Fibroblast of mammary gland (primary cell): ENCODE results near the gene ZFP62.

Source experiments
- DNase-seq: peaks from one replicate; pipeline ENCODE4 v3.0.0-alpha.2; 2010; ENCODE audit warnings: low read depth
- H3K4me3 ChIP-seq: 2 replicates; pipeline ENCODE4 v1.5.1; 2011; ENCODE audit warnings: low read depth, mild to moderate bottlenecking, low read length, moderate library complexity; ENCODE audit not compliant: control insufficient read depth
- TF ChIP-seq, protein P1 (sequence below): conservative IDR thresholded peaks from 2 replicates; pipeline ENCODE4 v1.5.1; 2011; ENCODE audit warnings: low read depth, low read length, inconsistent platforms; ENCODE audit not compliant: control insufficient read depth, insufficient read depth

Gene ZFP62

DNA sequence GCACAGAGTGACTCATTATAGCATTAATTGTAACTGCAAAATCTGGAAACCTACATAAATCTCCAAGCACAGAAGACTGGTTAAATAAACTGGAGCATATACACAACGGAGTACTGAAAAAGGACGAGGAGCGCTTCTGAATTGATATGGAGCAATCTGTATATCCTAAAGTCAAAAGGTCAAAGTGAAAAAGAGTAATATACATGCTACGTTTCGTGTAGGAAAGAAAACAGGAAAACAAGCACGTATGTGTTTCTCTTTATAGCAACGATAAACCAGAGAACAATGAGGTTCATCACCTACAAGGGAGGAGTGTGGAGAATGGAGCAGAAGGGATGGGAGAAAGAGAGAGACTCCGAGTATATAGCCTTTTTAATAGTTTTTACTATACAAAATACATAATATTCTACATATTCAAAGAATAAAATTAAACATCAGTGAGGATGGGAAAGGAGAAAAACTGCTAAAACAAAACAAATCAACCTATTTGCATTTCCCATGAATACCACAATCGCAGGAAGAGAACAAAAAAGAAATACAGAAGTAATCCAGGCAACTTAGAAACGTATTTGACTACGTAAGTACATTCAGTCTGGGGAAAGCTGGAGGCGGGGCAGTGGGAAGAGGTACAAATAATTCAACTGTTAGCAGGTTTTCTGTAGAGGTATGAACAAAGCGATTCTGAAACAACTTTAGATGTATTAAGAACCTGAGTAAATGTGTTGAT, 7.8 kb downstream of the ZFP62 start:
- DNase-seq: no peak
- H3K4me3 ChIP-seq: no peak overlapping the region
- TF ChIP-seq, protein P1, sequence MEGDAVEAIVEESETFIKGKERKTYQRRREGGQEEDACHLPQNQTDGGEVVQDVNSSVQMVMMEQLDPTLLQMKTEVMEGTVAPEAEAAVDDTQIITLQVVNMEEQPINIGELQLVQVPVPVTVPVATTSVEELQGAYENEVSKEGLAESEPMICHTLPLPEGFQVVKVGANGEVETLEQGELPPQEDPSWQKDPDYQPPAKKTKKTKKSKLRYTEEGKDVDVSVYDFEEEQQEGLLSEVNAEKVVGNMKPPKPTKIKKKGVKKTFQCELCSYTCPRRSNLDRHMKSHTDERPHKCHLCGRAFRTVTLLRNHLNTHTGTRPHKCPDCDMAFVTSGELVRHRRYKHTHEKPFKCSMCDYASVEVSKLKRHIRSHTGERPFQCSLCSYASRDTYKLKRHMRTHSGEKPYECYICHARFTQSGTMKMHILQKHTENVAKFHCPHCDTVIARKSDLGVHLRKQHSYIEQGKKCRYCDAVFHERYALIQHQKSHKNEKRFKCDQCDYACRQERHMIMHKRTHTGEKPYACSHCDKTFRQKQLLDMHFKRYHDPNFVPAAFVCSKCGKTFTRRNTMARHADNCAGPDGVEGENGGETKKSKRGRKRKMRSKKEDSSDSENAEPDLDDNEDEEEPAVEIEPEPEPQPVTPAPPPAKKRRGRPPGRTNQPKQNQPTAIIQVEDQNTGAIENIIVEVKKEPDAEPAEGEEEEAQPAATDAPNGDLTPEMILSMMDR: no peak

DNA sequence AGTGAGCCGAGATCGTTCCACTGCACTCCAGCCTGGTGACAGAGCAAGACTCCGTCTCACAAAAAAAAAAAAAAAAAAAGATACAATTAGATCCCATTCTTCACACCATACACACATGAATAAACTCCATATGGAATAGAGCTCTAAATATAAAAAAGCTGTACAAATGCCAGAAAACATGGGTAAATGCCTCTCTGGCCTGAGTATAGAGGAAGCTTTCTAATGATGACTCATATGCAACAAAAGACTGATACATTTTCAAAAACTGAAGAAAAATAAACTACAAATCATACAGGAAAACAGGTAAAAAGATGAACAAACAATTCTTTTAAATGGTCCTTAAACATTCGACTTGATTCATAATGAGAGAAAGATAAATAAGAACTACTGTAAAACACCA, 8.6 kb downstream of the ZFP62 start:
- TF ChIP-seq, protein P1: no peak
- H3K4me3 ChIP-seq: no peak overlapping the region
- no peak for DNase-seq

DNA sequence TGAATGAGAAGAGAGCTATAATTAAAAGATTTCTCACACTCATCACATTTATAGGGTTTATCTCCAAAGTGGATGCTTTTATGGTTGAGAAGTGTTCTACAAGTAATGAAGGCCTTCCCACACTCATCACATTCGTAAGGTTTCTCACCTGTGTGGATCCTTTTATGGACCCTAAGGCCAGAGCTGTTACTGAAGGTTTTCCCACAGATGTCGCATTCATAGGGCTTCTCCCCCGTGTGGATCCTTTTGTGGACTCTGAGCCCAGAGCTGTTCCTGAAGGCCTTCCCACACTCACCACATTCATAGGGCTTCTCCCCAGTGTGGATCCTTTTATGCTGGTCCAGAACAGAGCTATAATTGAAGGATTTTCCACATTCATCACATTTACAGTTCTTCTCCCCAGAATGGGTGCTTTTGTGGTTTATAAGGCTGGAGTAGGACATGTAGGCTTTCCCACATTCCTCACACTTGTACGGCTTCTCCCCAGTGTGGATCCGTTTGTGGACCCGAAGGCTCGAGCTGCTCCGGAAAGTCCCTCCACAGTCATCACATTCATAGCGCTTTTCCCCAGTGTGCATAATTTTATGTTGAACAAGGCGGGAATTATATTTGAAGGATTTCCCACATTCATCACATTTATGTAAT, 10.5 kb downstream of the ZFP62 start:
- no peak for DNase-seq
- TF ChIP-seq, protein P1: no peak
- no peak overlapping the region for H3K4me3 ChIP-seq

DNA sequence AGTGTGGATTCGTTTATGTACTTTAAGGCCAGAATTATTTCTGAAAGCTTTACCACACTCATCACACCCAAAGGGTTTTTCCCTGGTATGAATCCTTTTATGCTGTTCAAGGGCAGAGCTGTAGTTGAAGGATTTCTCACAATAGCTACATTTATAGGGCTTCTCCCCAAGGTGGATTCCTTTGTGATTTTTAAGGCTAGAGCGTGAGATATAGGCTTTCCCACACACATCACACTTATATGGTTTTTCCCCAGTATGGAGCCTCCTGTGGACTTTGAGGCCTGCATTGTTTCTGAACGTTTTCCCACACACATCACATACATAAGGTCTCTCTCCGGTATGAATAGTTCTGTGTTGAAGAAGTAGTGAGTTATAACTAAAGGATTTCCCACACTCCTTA, 11.2 kb downstream of the ZFP62 start:
- H3K4me3 ChIP-seq: no peak overlapping the region
- TF ChIP-seq, protein P1: no peak
- no peak for DNase-seq

DNA sequence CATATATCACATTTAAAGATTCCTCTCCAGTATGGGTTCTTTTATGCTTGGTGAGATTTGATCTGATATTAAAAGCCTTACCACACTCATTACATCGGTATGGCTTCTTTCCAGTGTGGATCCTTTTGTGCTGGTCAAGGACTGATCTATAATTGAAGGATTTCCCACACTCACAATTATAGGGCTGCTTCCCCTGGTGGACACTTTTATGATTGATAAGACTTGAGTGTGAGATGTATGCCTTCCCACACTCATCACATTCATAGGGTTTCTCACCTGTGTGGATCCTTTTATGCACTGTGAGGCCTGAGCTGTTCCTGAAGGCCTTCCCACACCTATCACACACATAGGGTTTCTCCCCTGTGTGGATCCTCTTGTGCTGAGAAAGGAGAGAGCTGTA, 12.2 kb downstream of the ZFP62 start:
- TF ChIP-seq, protein P1: no peak
- no peak overlapping the region for H3K4me3 ChIP-seq
- no peak for DNase-seq

DNA sequence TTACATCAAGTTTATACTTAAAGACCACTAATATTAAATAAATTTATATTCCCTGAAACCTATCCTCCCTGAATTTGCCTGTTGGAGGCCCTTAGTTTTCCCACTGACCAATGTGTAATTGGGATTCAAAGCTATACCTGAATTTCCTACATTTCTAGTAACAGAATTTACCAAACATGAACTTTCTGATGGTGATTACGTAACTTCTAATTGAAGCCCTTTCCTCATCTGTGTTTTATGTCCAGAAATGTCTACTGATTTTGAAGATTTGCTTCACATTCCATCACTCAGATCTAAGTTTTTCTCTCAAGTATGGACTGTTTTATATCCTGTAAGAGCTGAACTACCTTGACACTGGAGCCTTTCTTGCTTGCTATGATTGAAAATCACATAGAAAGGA, 12.8 kb downstream of the ZFP62 start:
- no peak for DNase-seq
- TF ChIP-seq, protein P1: no peak
- no peak overlapping the region for H3K4me3 ChIP-seq
